Activated CD4-positive, alpha-beta memory T cell treated with anti-CD3 and anti-CD28 coated beads for 36 hours (primary cell): Measurements from ENCODE around the gene VGLL4. TPM values are rescaled to one million over a fixed set of nuclear protein-coding genes. Genes with fewer than 3 reads are reported as not detected.

Experiments used
- CTCF ChIA-PET: fragments of 350-600 bp; sonication (Branson Sonifier 250); formaldehyde crosslinking; loops from one replicate; lab custom pipeline; 2021; ENCODE audit warnings: antibody characterized with exemption, inconsistent platforms; lab: Charles Lee
- POLR2A ChIA-PET: fragments of 350-600 bp; sonication (Branson Sonifier 250); formaldehyde crosslinking; loops from one replicate; lab custom pipeline; 2021; ENCODE audit warnings: antibody characterized with exemption; lab: Charles Lee
- DNase-seq: peaks from one replicate; pipeline ENCODE4 v3.0.0-alpha.2; 2020
- H3K27ac Mint-ChIP-seq: one replicate; pipeline ENCODE4 v1.8.0; 2021; ENCODE audit warnings: mixed read lengths
- H3K27me3 Mint-ChIP-seq: one replicate; pipeline ENCODE4 v1.8.0; 2021; ENCODE audit warnings: mixed read lengths
- H3K36me3 Mint-ChIP-seq: one replicate; pipeline ENCODE4 v1.8.0; 2021; ENCODE audit warnings: mixed read lengths
- H3K4me1 Mint-ChIP-seq: one replicate; pipeline ENCODE4 v1.8.0; 2021; ENCODE audit warnings: low read depth, mixed read lengths
- H3K4me3 Mint-ChIP-seq: one replicate; pipeline ENCODE4 v1.8.0; 2021; ENCODE audit warnings: mild to moderate bottlenecking, mixed read lengths
- H3K9me3 Mint-ChIP-seq: one replicate; pipeline ENCODE4 v1.8.0; 2021; ENCODE audit warnings: mixed read lengths
- intact Hi-C: fragments of 100-400 bp; cut with micrococcal nuclease; formaldehyde crosslinking; loops from one replicate; pipeline ENCODE4 v1.15.1; 2023
- total RNA-seq, 2 experiments: library from RNA; stranded (reverse); gene quantifications; one replicate each; pipeline ENCODE4 v1.2.3, GENCODE V29; 2021

VGLL4 gene
- total RNA-seq, 2 experiments from 2014 or later = 18.2 to 18.7 TPM

DNA sequence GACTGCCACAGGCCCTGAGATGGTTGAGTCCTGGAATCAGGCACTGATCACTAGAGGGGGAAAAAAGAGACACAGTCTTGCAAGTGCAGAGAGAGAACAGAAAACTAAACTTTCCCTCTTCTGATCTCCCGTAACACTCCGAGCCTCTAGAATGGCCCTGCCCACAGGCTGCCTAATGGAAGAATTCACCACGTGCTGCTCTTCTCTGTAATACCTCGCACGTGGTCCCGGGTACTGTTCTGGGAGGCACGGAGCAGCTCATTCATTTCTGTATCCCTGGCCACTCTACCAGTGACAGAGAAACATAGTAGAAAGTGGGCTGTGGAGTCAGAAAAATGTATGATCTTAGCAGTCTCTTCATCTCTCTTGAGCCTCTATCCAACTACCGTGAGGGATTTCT lies 30.4 kb downstream of the VGLL4 start:
- Mint-ChIP-seq H3K36me3 (no peaks in the 10 kb centered on the region), H3K27me3 (no peaks in the 10 kb centered on the region), H3K4me3 (no peak overlapping the region), H3K4me1 (peaks cover 8% of the 10 kb centered on the region), H3K27ac (no peak overlapping the region), H3K9me3 (no peaks in the 10 kb centered on the region)
- no peak for DNase-seq
- CTCF ChIA-PET = no interaction called here
- intact Hi-C loops = no loop called here
- POLR2A ChIA-PET = interaction anchor here (0.6 kb wide), 1 partner anchor 152 kb away, joined by 4 read pairs; no protein-coding TSS in a partner anchor

DNA sequence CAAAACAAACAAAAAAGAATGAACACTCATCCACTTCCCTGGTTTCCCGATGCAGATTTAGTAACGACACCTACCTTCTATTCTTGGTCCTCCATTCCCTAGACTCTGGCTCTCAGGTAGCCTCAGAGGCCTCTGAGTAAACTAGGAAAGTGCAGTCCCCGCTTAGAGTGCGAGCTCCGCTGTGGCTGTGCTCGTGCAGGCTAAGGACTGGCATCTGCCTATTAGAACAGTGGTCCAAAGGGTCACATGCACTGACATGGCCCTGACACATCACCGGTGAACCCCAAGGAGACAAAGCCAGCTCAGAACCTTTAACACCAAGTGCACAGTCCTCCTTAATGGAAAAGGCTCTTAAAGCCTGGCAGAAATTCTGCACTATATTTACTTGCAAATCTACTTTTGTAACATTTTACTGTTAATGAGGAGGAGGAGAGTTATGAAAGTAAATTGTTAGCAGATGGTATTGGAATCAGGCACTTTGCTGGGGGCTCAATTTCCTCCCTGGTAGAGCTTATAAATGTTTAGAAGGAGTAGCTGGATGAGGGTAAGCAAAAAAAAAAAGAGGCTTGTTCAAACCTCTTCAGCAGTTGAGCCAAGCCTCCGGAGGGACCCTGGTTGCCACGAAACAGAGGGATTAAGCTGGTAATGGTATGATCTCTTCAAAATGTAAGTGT lies 31.1 kb downstream of the VGLL4 start:
- no peaks in the 10 kb centered on the region for H3K36me3 Mint-ChIP-seq

DNA sequence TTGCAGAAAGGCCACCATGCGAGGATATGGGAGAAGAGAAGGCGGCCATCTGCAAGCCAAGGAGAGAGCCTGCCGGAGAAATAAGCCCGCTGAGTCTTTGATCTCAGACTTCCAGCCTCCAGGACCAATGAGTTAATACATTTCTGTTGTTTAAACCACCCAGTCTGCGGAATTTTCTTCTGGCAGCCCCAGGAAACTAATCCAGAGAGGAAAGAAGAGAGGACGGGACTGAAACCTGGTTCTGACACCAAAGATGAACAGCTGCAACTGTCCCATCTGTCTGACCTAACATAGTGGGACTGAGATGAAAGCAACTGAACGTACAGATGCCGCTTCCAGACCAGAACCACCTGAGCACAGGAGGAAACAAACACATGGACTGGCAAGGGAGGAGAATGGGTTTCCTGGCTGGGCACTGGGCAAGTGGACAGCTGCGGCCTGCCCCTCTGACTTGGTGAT lies 32.3 kb downstream of the VGLL4 start:
- Mint-ChIP-seq H3K27me3 (no peaks in the 10 kb centered on the region), H3K36me3 (no peaks in the 10 kb centered on the region), H3K4me3 (no peak overlapping the region), H3K9me3 (no peaks in the 10 kb centered on the region), H3K27ac (no peak overlapping the region), H3K4me1 (peaks cover 13% of the 10 kb centered on the region)
- no peak for DNase-seq
- intact Hi-C loops = no loop called here
- ChIA-PET CTCF (no interaction called here), POLR2A (no interaction called here)

More for the DNA sequence above, 31.1 kb downstream of the VGLL4 start:
- intact Hi-C loops = no loop called here
- DNase-seq = no peak
- POLR2A ChIA-PET = interaction anchor here (0.6 kb wide), 1 partner anchor 152 kb away, joined by 4 read pairs; no protein-coding TSS in a partner anchor
- CTCF ChIA-PET = no interaction called here
- no peak overlapping the region for H3K4me3 Mint-ChIP-seq
- H3K4me1 Mint-ChIP-seq = peaks cover 10% of the 10 kb centered on the region
- H3K27me3 Mint-ChIP-seq = no peaks in the 10 kb centered on the region
- H3K27ac Mint-ChIP-seq = no peak overlapping the region
- no peaks in the 10 kb centered on the region for H3K9me3 Mint-ChIP-seq

DNA sequence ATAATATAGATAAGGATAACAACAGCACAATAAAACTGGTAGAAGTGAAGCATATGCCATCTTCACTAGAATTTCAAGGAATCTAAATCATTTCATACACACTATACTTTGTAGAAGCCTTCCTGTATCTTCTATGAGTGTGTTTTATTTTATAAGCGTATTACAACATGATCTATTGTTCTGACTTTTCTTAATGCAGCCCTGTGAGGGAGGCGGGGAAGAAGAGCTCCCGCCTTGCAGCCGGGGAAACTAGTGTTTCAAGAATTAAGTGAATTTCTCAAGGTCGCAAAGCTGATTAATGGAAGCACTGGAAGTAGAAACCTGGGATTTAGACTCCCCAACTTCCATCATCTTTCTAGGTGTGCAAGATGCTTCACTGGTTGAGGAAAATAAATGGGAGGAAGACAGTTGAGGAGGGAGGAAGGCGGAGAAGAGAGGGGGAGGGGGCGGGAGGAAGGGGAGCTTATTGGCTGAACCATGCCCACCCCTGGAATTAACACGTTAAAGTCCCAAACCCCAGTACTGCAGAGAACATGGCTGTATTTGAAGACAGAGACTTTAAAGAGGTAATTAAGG lies 32.9 kb downstream of the VGLL4 start:
- intact Hi-C loops = no loop called here
- H3K36me3 Mint-ChIP-seq = no peaks in the 10 kb centered on the region
- H3K27me3 Mint-ChIP-seq = no peaks in the 10 kb centered on the region
- CTCF ChIA-PET = interaction anchor here (0.7 kb wide), 1 partner anchor 893 kb away, joined by 3 read pairs; no protein-coding TSS in a partner anchor
- POLR2A ChIA-PET = no interaction called here
- H3K4me3 Mint-ChIP-seq = no peak overlapping the region
- no peak for DNase-seq
- H3K9me3 Mint-ChIP-seq = no peaks in the 10 kb centered on the region
- no peak overlapping the region for H3K27ac Mint-ChIP-seq
- peaks cover 17% of the 10 kb centered on the region for H3K4me1 Mint-ChIP-seq

DNA sequence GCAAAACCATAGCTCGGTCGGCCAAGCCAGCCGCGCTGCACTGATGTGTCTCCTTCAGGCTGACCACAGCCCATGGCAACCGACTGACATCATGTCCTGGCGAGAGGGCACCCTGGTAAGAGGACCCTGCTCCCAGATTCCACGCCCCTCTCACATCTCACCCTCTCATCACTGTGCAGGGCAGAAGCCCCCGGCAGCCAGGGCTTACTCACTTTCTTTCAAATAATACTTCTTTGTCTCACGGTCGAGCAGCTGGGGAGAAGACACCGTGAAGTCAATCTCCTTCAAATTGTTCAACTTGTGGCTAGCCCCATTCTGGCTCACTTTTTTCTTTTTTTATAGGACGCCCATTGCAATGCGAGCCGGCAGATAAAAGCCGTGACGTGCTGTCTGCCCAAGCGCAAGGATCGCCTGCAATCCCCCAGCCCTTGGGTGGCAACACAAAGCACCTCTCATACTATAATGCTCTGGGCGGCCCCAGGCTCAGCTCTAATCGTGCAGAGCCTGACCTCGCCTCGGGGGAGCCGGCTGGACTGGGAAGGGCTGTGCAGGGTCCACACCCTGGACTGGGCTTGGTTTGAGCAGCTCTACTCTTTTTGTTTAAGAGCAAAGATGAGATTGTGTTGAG lies 33.6 kb downstream of the VGLL4 start:
- peaks cover 2% of the 10 kb centered on the region for H3K36me3 Mint-ChIP-seq
- H3K9me3 Mint-ChIP-seq = no peaks in the 10 kb centered on the region
- no peak overlapping the region for H3K4me3 Mint-ChIP-seq
- DNase-seq = no peak
- peaks cover 17% of the 10 kb centered on the region for H3K4me1 Mint-ChIP-seq
- CTCF ChIA-PET = interaction anchor here (0.7 kb wide), 1 partner anchor 893 kb away, joined by 3 read pairs; no protein-coding TSS in a partner anchor
- intact Hi-C loops = no loop called here
- H3K27me3 Mint-ChIP-seq = no peaks in the 10 kb centered on the region
- POLR2A ChIA-PET = no interaction called here
- no peak overlapping the region for H3K27ac Mint-ChIP-seq

DNA sequence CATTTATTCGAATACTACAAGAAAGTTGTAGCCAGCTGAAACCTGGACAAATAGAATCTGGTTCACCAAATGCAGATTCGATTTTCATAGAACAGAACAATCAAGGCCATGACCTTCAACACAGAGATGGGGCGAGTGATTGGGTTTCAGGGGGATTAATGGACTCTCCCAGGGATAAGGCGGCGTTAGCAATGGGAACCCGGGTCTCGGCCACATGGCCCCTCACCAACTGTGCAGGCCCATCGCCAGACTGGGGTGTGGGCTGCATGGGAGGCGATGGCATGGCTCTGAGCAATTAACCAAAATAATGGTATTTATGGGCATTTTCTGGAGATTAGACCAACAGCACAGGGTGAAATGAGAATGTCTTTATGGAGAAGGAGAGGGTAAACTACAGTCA lies 34.2 kb downstream of the VGLL4 start:
- intact Hi-C loops = no loop called here
- H3K27ac Mint-ChIP-seq = no peak overlapping the region
- DNase-seq = no peak
- H3K4me3 Mint-ChIP-seq = no peak overlapping the region
- no peaks in the 10 kb centered on the region for H3K27me3 Mint-ChIP-seq
- no peaks in the 10 kb centered on the region for H3K9me3 Mint-ChIP-seq
- ChIA-PET CTCF (no interaction called here), POLR2A (no interaction called here)
- peaks cover 17% of the 10 kb centered on the region for H3K4me1 Mint-ChIP-seq
- peaks cover 2% of the 10 kb centered on the region for H3K36me3 Mint-ChIP-seq

DNA sequence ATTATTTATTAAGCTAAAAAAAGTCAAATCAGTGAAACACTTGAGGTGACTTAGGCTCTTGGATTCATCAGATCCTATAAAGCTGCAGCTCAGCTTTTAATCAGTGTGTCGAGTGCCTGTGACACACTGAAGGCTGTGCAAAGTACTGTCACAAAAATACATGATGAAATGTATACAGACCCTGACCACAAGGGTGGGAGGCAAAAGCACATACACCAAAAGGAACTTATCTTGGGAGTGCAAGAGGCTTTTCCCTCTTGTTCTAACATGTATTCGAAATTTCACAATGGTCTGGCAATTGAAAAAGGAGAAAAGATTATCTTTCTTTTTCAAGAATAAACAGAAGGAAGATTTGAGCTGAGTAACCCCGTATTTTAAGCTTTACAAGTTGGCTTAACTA lies 35.9 kb downstream of the VGLL4 start:
- Mint-ChIP-seq H3K27ac (no peak overlapping the region), H3K4me3 (no peak overlapping the region), H3K4me1 (peaks cover 14% of the 10 kb centered on the region), H3K9me3 (no peaks in the 10 kb centered on the region), H3K36me3 (peaks cover 2% of the 10 kb centered on the region), H3K27me3 (no peaks in the 10 kb centered on the region)
- ChIA-PET CTCF (interaction anchor here (1.3 kb wide), 1 partner anchor 44 kb away, joined by 3 read pairs; no protein-coding TSS in a partner anchor), POLR2A (no interaction called here)
- DNase-seq = no peak
- intact Hi-C loops = no loop called here

DNA sequence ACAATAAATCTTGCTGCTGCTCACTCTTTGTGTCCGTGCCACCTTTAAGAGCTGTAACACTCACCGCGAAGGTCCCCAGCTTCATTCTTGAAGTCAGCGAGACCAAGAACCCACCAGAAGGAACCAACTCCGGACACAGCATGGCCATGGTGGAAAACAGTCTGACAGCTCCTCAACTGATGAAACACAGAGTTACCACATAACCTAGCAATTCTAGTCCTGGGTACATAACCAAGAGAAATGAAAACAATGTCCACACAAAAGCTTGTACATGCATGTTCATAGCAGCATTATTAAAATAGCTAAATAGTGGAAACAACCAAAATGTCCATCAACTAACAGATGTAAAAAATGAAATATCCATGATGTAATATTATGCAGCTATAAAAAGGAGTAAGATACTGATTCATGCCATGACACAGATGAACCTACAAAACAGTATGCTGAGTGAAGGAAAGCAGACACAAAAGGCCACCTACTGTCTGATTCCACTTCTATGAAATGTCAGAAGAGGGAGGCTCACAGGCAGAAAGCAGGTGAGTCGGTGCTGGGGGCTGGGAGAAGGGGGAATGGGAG lies 36.8 kb downstream of the VGLL4 start:
- Mint-ChIP-seq H3K4me1 (peaks cover 14% of the 10 kb centered on the region), H3K36me3 (peaks cover 2% of the 10 kb centered on the region), H3K4me3 (no peak overlapping the region), H3K27ac (no peak overlapping the region), H3K27me3 (no peaks in the 10 kb centered on the region), H3K9me3 (no peaks in the 10 kb centered on the region)
- intact Hi-C loops = no loop called here
- DNase-seq = no peak
- ChIA-PET POLR2A (no interaction called here), CTCF (interaction anchor here (1.3 kb wide), 1 partner anchor 44 kb away, joined by 3 read pairs; no protein-coding TSS in a partner anchor)

DNA sequence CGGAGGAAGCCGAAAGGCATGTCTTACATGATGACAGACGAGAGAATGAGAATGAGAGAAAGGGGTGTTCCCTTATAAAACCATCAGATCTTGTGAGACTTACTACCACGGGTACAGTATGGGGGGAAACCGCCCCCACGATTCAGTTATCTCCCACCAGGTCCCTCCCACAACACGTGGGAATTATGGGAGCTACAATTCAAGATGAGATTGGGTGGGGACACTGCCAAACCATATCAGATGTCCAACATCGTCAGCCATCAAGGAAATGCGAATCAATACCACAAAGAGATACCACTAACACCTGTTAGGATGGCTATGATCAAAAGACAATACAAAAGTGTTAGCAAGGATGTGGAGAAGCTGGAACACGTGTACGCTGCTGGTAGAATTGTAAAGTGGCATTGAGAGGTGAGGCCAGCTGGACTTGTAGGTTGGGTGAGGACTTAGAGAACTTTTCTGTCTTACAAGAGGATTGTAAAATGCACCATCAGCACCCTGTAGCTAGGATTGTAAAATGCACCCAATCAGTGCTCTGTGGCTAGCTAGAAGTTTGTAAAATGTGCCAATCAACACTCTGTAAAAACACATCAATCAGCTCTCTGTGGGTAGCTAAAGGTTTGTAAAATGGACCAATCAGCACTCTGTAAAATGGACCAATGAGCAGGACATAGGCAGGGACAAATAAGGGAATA lies 37.5 kb downstream of the VGLL4 start:
- H3K27ac Mint-ChIP-seq = no peak overlapping the region
- ChIA-PET POLR2A (no interaction called here), CTCF (no interaction called here)
- intact Hi-C loops = no loop called here
- peaks cover 4% of the 10 kb centered on the region for H3K36me3 Mint-ChIP-seq
- no peaks in the 10 kb centered on the region for H3K9me3 Mint-ChIP-seq
- H3K27me3 Mint-ChIP-seq = no peaks in the 10 kb centered on the region
- DNase-seq = no peak
- peaks cover 14% of the 10 kb centered on the region for H3K4me1 Mint-ChIP-seq
- H3K4me3 Mint-ChIP-seq = no peak overlapping the region

DNA sequence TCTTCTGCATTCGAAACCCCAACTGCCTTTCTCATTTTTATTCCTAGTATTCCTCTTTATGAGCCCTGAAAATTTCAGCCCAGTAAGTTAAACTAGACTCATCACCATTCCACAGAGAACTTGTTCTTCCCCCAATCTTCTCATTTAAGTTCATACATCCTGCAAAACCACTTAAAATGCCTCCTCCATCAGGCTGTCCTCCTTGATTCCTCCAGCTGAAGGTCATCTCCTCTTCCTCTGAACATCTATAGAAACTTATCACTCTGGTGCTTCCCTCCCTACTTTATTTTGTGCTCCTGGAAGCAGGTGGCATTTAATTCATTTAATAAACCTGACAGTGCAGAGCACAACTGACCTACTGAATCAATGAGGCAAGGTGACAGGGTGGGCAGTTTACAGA lies 38.3 kb downstream of the VGLL4 start:
- H3K9me3 Mint-ChIP-seq = no peaks in the 10 kb centered on the region
- peaks cover 14% of the 10 kb centered on the region for H3K4me1 Mint-ChIP-seq
- intact Hi-C loops = no loop called here
- no peaks in the 10 kb centered on the region for H3K27me3 Mint-ChIP-seq
- no peak overlapping the region for H3K27ac Mint-ChIP-seq
- POLR2A ChIA-PET = no interaction called here
- H3K36me3 Mint-ChIP-seq = peaks cover 8% of the 10 kb centered on the region
- H3K4me3 Mint-ChIP-seq = no peak overlapping the region
- DNase-seq = no peak
- CTCF ChIA-PET = no interaction called here

DNA sequence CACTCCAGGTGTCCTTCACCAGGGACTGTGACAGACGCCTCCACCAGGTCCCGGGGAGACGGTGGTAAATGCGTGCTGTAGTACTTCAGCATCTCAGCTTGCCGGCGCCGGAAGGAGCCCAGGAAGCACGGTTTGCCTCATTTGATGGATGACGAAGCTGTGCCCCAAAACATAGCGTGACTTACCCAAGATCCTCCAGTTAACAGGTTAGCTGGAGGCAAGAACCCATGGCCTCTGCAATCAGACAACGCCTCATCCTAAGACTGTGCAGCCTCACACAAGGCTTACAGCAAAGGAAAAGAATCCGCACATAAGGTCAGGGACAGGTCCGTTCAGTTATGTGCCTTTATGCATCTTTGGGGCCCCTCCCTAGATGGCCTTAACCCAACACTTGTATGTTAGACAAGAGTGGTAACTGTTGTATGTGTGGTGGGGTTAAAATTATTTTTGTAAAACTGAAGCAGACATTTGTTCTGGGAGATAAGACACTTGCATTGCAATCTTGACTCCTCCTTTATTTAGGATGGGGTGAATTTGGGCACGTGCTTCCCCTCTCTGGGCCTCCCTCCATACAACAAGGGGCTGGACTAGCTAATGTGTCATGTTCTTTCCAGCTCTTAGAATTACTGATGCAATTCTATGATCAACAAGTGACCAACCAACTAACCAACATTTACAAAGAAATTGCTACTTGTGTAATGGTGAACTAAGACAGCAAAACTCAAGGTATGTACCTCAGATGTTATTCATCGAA lies 39.4 kb downstream of the VGLL4 start:
- no peak overlapping the region for H3K27ac Mint-ChIP-seq
- intact Hi-C loops = no loop called here
- ChIA-PET POLR2A (no interaction called here), CTCF (no interaction called here)
- H3K27me3 Mint-ChIP-seq = no peaks in the 10 kb centered on the region
- H3K4me1 Mint-ChIP-seq = peaks cover 11% of the 10 kb centered on the region
- DNase-seq = no peak
- peaks cover 14% of the 10 kb centered on the region for H3K36me3 Mint-ChIP-seq
- H3K9me3 Mint-ChIP-seq = no peaks in the 10 kb centered on the region
- no peak overlapping the region for H3K4me3 Mint-ChIP-seq
